Motor neuron (in vitro differentiated cells): ENCODE results near the gene STAC2. TPM values are rescaled to one million over a fixed set of nuclear protein-coding genes. Genes with fewer than 3 reads are reported as not detected.
"Not testable (repeated sequence)": the region's sequence is repeated elsewhere in the genome, so short reads cannot be mapped to it uniquely, and the experiment has no call there.

Experiments used
- ATAC-seq, 8 experiments: fragments of 200-7000 bp; cut with Tn5 transposase; replicated peaks in 6 of 8; 2 replicates each; pipeline ENCODE4 v1.8.0; 2021; ENCODE audit warnings: mild to moderate bottlenecking in 8 of 8, moderate library complexity in 8 of 8
- H3K27ac ChIP-seq, 2 donors: fragments of 250-450 bp; sonication (Bioruptor Pico); 2 replicates each; pipeline ENCODE4 v1.9.0; 2021; ENCODE audit warnings: antibody characterized with exemption in 2 of 2, mild to moderate bottlenecking in 2 of 2, moderate library complexity in 1 of 2
- H3K4me1 ChIP-seq, 2 donors: fragments of 250-450 bp; sonication (Bioruptor Pico); replicated peaks in 1 of 2; 2 replicates each; pipeline ENCODE4 v1.6.1; 2021; ENCODE audit warnings: antibody characterized with exemption in 2 of 2, mild to moderate bottlenecking in 2 of 2, moderate library complexity in 1 of 2
- H3K4me3 ChIP-seq, 5 donors: fragments of 250-450 bp; sonication (Bioruptor Pico); 2 replicates each; pipeline ENCODE4 v1.9.0; 2021; ENCODE audit warnings: antibody characterized with exemption in 5 of 5, mild to moderate bottlenecking in 5 of 5, moderate library complexity in 4 of 5
- WGBS, 10 experiments: fragments of 450-650 bp; shearing (Covaris generic); methylation state at CpG; one replicate each; pipeline ENCODE4 v1.0.0; 2022; 5-methylcytosine and 5-hydroxymethylcytosine counted together
- in situ Hi-C, 9 experiments: fragments of 400-800 bp; cut with MboI; loops; one replicate each; pipeline ENCODE4 v1.15.0; 2021; ENCODE audit warnings: low sequenced_read_pairs in 9 of 9, low pct_unique_long_range_greater_than_20kb in 2 of 9; ENCODE audit not compliant: unreplicated experiment in 9 of 9
- total RNA-seq, 8 experiments: library from RNA; unstranded; fragments of 300-600 nt; gene quantifications; 2 replicates each; pipeline versions ENCODE4 v1.2.3 to v1.2.4, GENCODE V29; 2022

Gene STAC2
- total RNA-seq, 8 experiments from 2014 or later: 0.20 to 4.5 (median 0.84) TPM

- in situ Hi-C loops: loop anchor here in 2 of 9 experiments (25.0 kb wide), 1 partner anchor 183 kb away; no protein-coding TSS in a partner anchor
Observed at GRCh38 chr17:39170558-39170957, 55.2 kb downstream of the STAC2 start.

GRCh38 chr17:39170109-39170508 lies 55.6 kb downstream of the STAC2 start:
- in situ Hi-C loops: loop anchor here in 2 of 9 experiments (25.0 kb wide), 1 partner anchor 183 kb away; no protein-coding TSS in a partner anchor
- WGBS, 10 experiments: 77 to 100% (median 82%) methylated on average over 1 to 4 of the region's 4 CpGs; no CpG with 5 or more reads in 6 of the 10 experiments
- no peak overlapping the region for H3K4me3 ChIP-seq
- H3K27ac ChIP-seq: no peak overlapping the region
- no peaks in the 10 kb centered on the region for H3K4me1 ChIP-seq
- no peak for ATAC-seq

More at GRCh38 chr17:39170558-39170957, 55.2 kb downstream of the STAC2 start:
- Histone ChIP-seq H3K4me3 (no peak overlapping the region), H3K27ac (no peak overlapping the region), H3K4me1 (no peaks in the 10 kb centered on the region)
- WGBS, 10 experiments: 20 to 100% (median 85%) methylated on average over 1 to 6 of the region's 6 CpGs; no CpG with 5 or more reads in 1 of the 10 experiments
- ATAC-seq: no peak

GRCh38 chr17:39169518-39169917 lies 56.2 kb downstream of the STAC2 start:
- H3K4me3 ChIP-seq: no peak overlapping the region
- in situ Hi-C loops: loop anchor here in 2 of 9 experiments (25.0 kb wide), 1 partner anchor 182 kb away; no protein-coding TSS in a partner anchor
- no peak for ATAC-seq
- no peaks in the 10 kb centered on the region for H3K4me1 ChIP-seq
- H3K27ac ChIP-seq: no peak overlapping the region
- WGBS, 10 experiments: 0 to 100% (median 60%) methylated on average over 1 to 2 of the region's 3 CpGs; no CpG with 5 or more reads in 2 of the 10 experiments

- H3K27ac ChIP-seq: no peak overlapping the region
- in situ Hi-C loops: loop anchor here in 2 of 9 experiments (25.0 kb wide), 1 partner anchor 182 kb away; no protein-coding TSS in a partner anchor
- no peaks in the 10 kb centered on the region for H3K4me1 ChIP-seq
- ATAC-seq: no peak
- no peak overlapping the region for H3K4me3 ChIP-seq
- WGBS, 10 experiments: 62 to 100% (median 91%) methylated on average over 1 to 14 of the region's 14 CpGs
Observed at GRCh38 chr17:39169101-39169500, 56.6 kb downstream of the STAC2 start.

- not testable (repeated sequence) for ATAC-seq, H3K27ac ChIP-seq, H3K4me1 ChIP-seq, H3K4me3 ChIP-seq
- 31 to 100% (median 94%) methylated on average over 1 to 6 of the region's 10 CpGs; no CpG with 5 or more reads in 2 of the 10 experiments for WGBS, 10 experiments
- in situ Hi-C loops: loop anchor here in 2 of 9 experiments (25.0 kb wide), 1 partner anchor 181 kb away; no protein-coding TSS in a partner anchor
Observed at GRCh38 chr17:39168503-39168902, 57.2 kb downstream of the STAC2 start.

GRCh38 chr17:39167476-39167875 lies 58.3 kb downstream of the STAC2 start:
- no peak for ATAC-seq
- H3K4me1 ChIP-seq: no peaks in the 10 kb centered on the region
- H3K27ac ChIP-seq: no peak overlapping the region
- in situ Hi-C loops: loop anchor here in 2 of 9 experiments (25.0 kb wide), 1 partner anchor 180 kb away; no protein-coding TSS in a partner anchor
- 0 to 80% (median 31%) methylated on average over 1 to 2 of the region's 2 CpGs; no CpG with 5 or more reads in 1 of the 10 experiments for WGBS, 10 experiments
- H3K4me3 ChIP-seq: no peak overlapping the region

GRCh38 chr17:39166437-39167335 lies 59.1 kb downstream of the STAC2 start:
- ATAC-seq: no peak
- Histone ChIP-seq H3K27ac (no peak overlapping the region), H3K4me1 (no peaks in the 10 kb centered on the region), H3K4me3 (no peak overlapping the region)
- 17 to 75% (median 53%) methylated on average over 1 to 4 of the region's 7 CpGs; no CpG with 5 or more reads in 1 of the 10 experiments for WGBS, 10 experiments
- in situ Hi-C loops: loop anchor here in 2 of 9 experiments (25.0 kb wide), 1 partner anchor 179 kb away; no protein-coding TSS in a partner anchor

- in situ Hi-C loops: loop anchor here in 2 of 9 experiments (25.0 kb wide), 1 partner anchor 179 kb away; no protein-coding TSS in a partner anchor
- WGBS, 10 experiments: 33 to 71% (median 49%) methylated on average over 3 to 5 of the region's 17 CpGs; no CpG with 5 or more reads in 5 of the 10 experiments
- no peak for ATAC-seq
- no peaks in the 10 kb centered on the region for H3K4me1 ChIP-seq
- H3K27ac ChIP-seq: no peak within 1 kb of the TSS
- peak within 1 kb of the TSS; percentile 29 to 44 (median 41) for H3K4me3 ChIP-seq
Observed at GRCh38 chr17:39165841-39166349, 59.9 kb downstream of the STAC2 start, which contains the start of gene ARL5C. ARL5C (minus strand) TSS chr17:39166161; CDS start chr17:39165760, 401 bp downstream.

- Histone ChIP-seq H3K27ac (no peak overlapping the region), H3K4me3 (peak overlapping the region; percentile 29 to 44 (median 41)), H3K4me1 (no peaks in the 10 kb centered on the region)
- peak in 4 of 8 experiments; percentile 1 to 47 (median 1) for ATAC-seq
- WGBS, 10 experiments: 0 to 46% (median 3%) methylated on average over 2 to 12 of the region's 51 CpGs; no CpG with 5 or more reads in 5 of the 10 experiments
- in situ Hi-C loops: loop anchor here in 2 of 9 experiments (25.0 kb wide), 1 partner anchor 178 kb away; no protein-coding TSS in a partner anchor
Observed at GRCh38 chr17:39165178-39165840, 60.4 kb downstream of the STAC2 start.

- in situ Hi-C loops: loop anchor here in 2 of 9 experiments (25.0 kb wide), 1 partner anchor 177 kb away; no protein-coding TSS in a partner anchor
- Histone ChIP-seq H3K4me1 (no peaks in the 10 kb centered on the region), H3K27ac (no peak overlapping the region), H3K4me3 (peak overlapping the region; percentile 29 to 44 (median 41))
- peak; percentile 93 to 98 (median 96) for ATAC-seq
- WGBS, 10 experiments: 0 to 3% (median 0%) methylated on average over 1 to 5 of the region's 15 CpGs; no CpG with 5 or more reads in 5 of the 10 experiments
Observed at GRCh38 chr17:39164675-39165143, 61.0 kb downstream of the STAC2 start.

- Histone ChIP-seq H3K4me3 (no peak overlapping the region), H3K4me1 (no peaks in the 10 kb centered on the region), H3K27ac (no peak overlapping the region)
- WGBS, 10 experiments: 0 to 88% (median 60%) methylated on average over 1 of the region's 2 CpGs; no CpG with 5 or more reads in 5 of the 10 experiments
- in situ Hi-C loops: loop anchor here in 2 of 9 experiments (25.0 kb wide), 1 partner anchor 175 kb away; no protein-coding TSS in a partner anchor
- no peak for ATAC-seq
Observed at GRCh38 chr17:39161962-39162361, 63.8 kb downstream of the STAC2 start.
